BJ (cell line): Measurements from ENCODE around the gene CIART. TPM values are rescaled to one million over a fixed set of nuclear protein-coding genes. Genes with fewer than 3 reads are reported as not detected.
"Not testable (repeated sequence)": the region's sequence is repeated elsewhere in the genome, so short reads cannot be mapped to it uniquely, and the experiment has no call there.

Source experiments
- CTCF ChIA-PET: fragments of 350-600 bp; formaldehyde crosslinking; extraction: SDS; loops from one replicate; lab custom pipeline; 2021; ENCODE audit warnings: antibody characterized with exemption, inconsistent platforms; lab: Yijun Ruan, JAX
- POLR2A ChIA-PET: fragments of 300-600 bp; sonication (Branson Sonifier 250); formaldehyde crosslinking; extraction: SDS; loops from one replicate; lab custom pipeline; 2021; ENCODE audit warnings: antibody characterized with exemption; lab: Charles Lee
- DNase-seq: peaks from one replicate; pipeline ENCODE4 v3.0.0-alpha.2; 2011; ENCODE audit warnings: low read depth
- H3K27me3 ChIP-seq: 2 replicates; pipeline ENCODE4 v1.6.0; 2011; ENCODE audit warnings: low read length; ENCODE audit not compliant: control insufficient read depth, insufficient read depth
- H3K36me3 ChIP-seq: 2 replicates; pipeline ENCODE4 v1.5.1; 2011; ENCODE audit warnings: low read length; ENCODE audit not compliant: control insufficient read depth, insufficient read depth
- H3K4me3 ChIP-seq: 2 replicates; pipeline ENCODE4 v1.5.1; 2011; ENCODE audit warnings: low read depth, mild to moderate bottlenecking, control low read depth, low read length
- CTCF ChIP-seq: IDR thresholded peaks from 2 replicates; pipeline ENCODE4 v1.5.1; 2011; ENCODE audit warnings: low read depth, mild to moderate bottlenecking, control low read depth, inconsistent platforms, low read length, moderate library complexity; ENCODE audit not compliant: insufficient read depth
- polyA minus RNA-seq: library from RNA; depleted of rRNA, polyadenylated mRNA; stranded (reverse); fragments of >200 nt; gene quantifications from 2 replicates; pipeline ENCODE4 v1.2.3, GENCODE V29; 2011; rRNA and poly(A)+ RNA removed
- polyA plus RNA-seq: library from polyadenylated mRNA; depleted of rRNA; stranded (reverse); fragments of >200 nt; gene quantifications from 2 replicates; pipeline ENCODE4 v1.2.3, GENCODE V29; 2011; rRNA removed

Gene CIART
- polyA plus RNA-seq, result 17.2 and 18.7 TPM in 2 replicates
- 12.9 and 27.8 TPM in 2 replicates for polyA minus RNA-seq

GRCh38 chr1:150281758-150282557 lies at the start of gene CIART:
TSS of gene CIART (plus strand) at chr1:150282554. CDS start at chr1:150283268, 714 bp downstream.
- peak; percentile 98 for DNase-seq
- peak within 1 kb of the TSS; percentile 67 for H3K4me3 ChIP-seq
- H3K27me3 ChIP-seq, result no peaks in the 10 kb centered on the region
- H3K36me3 ChIP-seq, result peaks cover 3% of the 10 kb centered on the region
- no peak for TF ChIP-seq CTCF
- CTCF ChIA-PET, result interaction anchor here (0.6 to 12.3 kb wide), 8 partner anchors 9 to 44 kb away, joined by 3 to 208 read pairs (median 5); partner anchors contain the start of genes APH1A, C1orf54 and CA14
- POLR2A ChIA-PET, result interaction anchor here (0.9 kb wide), 1 partner anchor 9 kb away, joined by 3 read pairs; no protein-coding TSS in a partner anchor

- H3K27me3 ChIP-seq, H3K4me3 ChIP-seq, H3K36me3 ChIP-seq, DNase-seq, POLR2A ChIA-PET: not testable (repeated sequence)
- CTCF ChIA-PET, result interaction anchor here (0.9 to 2.7 kb wide), 3 partner anchors 10 to 159 kb away, joined by 3 to 10 read pairs (median 7); no protein-coding TSS in a partner anchor
Measured at GRCh38 chr1:150232921-150233320, 49.4 kb upstream of the CIART start.

GRCh38 chr1:150233359-150234308 lies 48.7 kb upstream of the CIART start:
- no peak for DNase-seq
- Histone ChIP-seq H3K4me3 (peak overlapping the region; percentile 67), H3K36me3 (no peaks in the 10 kb centered on the region; the same call in 1 of the 2 replicates), H3K27me3 (no peaks in the 10 kb centered on the region)
- no peak for TF ChIP-seq CTCF
- POLR2A ChIA-PET, result interaction anchor here (0.7 kb wide), 1 partner anchor 73 kb away, joined by 8 read pairs; no protein-coding TSS in a partner anchor
- CTCF ChIA-PET, result interaction anchor here (0.9 to 2.7 kb wide), 3 partner anchors 11 to 160 kb away, joined by 3 to 10 read pairs (median 7); no protein-coding TSS in a partner anchor

- Histone ChIP-seq H3K36me3 (no peaks in the 10 kb centered on the region; the same call in 1 of the 2 replicates), H3K27me3 (no peaks in the 10 kb centered on the region), H3K4me3 (peak overlapping the region; percentile 67)
- no peak for DNase-seq
- POLR2A ChIA-PET, result interaction anchor here (0.7 kb wide), 1 partner anchor 73 kb away, joined by 8 read pairs; no protein-coding TSS in a partner anchor
- no peak for TF ChIP-seq CTCF
- CTCF ChIA-PET, result interaction anchor here (2.4 to 2.7 kb wide), 2 partner anchors 12 to 22 kb away, joined by 7 to 10 read pairs; no protein-coding TSS in a partner anchor
Measured at GRCh38 chr1:150234309-150234565, 48.1 kb upstream of the CIART start.

- CTCF ChIA-PET, result interaction anchor here (2.4 to 2.7 kb wide), 2 partner anchors 12 to 21 kb away, joined by 7 to 10 read pairs; no protein-coding TSS in a partner anchor
- Histone ChIP-seq H3K27me3 (no peaks in the 10 kb centered on the region), H3K36me3 (no peaks in the 10 kb centered on the region), H3K4me3 (peak overlapping the region; percentile 67)
- no peak for TF ChIP-seq CTCF
- DNase-seq, result no peak
- POLR2A ChIA-PET, result interaction anchor here (0.6 kb wide), 1 partner anchor 196 kb away, joined by 6 read pairs; no protein-coding TSS in a partner anchor
Measured at GRCh38 chr1:150234566-150235293, 47.6 kb upstream of the CIART start.
